Measurements from ENCODE around the gene MYO9B.
A peak's percentile ranks its signal among the peaks of the same experiment; 100 is the strongest.
"Not testable (repeated sequence)": the region's sequence is repeated elsewhere in the genome, so short reads cannot be mapped to it uniquely, and the experiment has no call there.

MYO9B gene

GRCh38 chr19:17106964-17107363 is 31.4 kb downstream of the MYO9B start:
- H3K27me3 ChIP-seq (ENCODE audit: control insufficient read depth in 1 of 2, insufficient read depth in 2 of 2, low read length in 2 of 2); H3K9ac ChIP-seq (ENCODE audit: low read length in 2 of 2); H3K9me3 ChIP-seq (ENCODE audit: control insufficient read depth in 2 of 2, low read length in 2 of 2): not testable (repeated sequence)
- peak overlapping the region in 1 of 2 donors; percentile 58 for H3K4me3 ChIP-seq (ENCODE audit: low read length in 2 of 2)
- peaks cover 20 to 34% of the 10 kb centered on the region in 2 donors for H3K36me3 ChIP-seq (ENCODE audit: control insufficient read depth in 2 of 2, insufficient read depth in 2 of 2, low read length in 2 of 2)
- peaks cover 16% of the 10 kb centered on the region for H3K4me1 ChIP-seq (ENCODE audit: control insufficient read depth, insufficient read depth, low read length)
- H3K27ac ChIP-seq (ENCODE audit: low read length): peak overlapping the region; percentile 94

GRCh38 chr19:17107546-17108452 is 32.2 kb downstream of the MYO9B start:
- Histone ChIP-seq H3K9ac (ENCODE audit: low read length in 2 of 2) (peak overlapping the region; percentile 47 to 51), H3K36me3 (ENCODE audit: control insufficient read depth in 2 of 2, insufficient read depth in 2 of 2, low read length in 2 of 2) (peaks cover 15 to 30% of the 10 kb centered on the region in 2 donors), H3K27ac (ENCODE audit: low read length) (peak overlapping the region; percentile 94), H3K9me3 (ENCODE audit: control insufficient read depth in 2 of 2, low read length in 2 of 2) (no peaks in the 10 kb centered on the region), H3K4me3 (ENCODE audit: low read length in 2 of 2) (peak overlapping the region; percentile 48 to 58), H3K4me1 (ENCODE audit: control insufficient read depth, insufficient read depth, low read length) (peaks cover 21% of the 10 kb centered on the region), H3K27me3 (ENCODE audit: control insufficient read depth in 1 of 2, insufficient read depth in 2 of 2, low read length in 2 of 2) (no peaks in the 10 kb centered on the region)

GRCh38 chr19:17108453-17108784 is 32.8 kb downstream of the MYO9B start:
- H3K27me3 ChIP-seq (ENCODE audit: control insufficient read depth in 1 of 2, insufficient read depth in 2 of 2, low read length in 2 of 2): no peaks in the 10 kb centered on the region
- no peaks in the 10 kb centered on the region for H3K9me3 ChIP-seq (ENCODE audit: control insufficient read depth in 2 of 2, low read length in 2 of 2)
- H3K4me1 ChIP-seq (ENCODE audit: control insufficient read depth, insufficient read depth, low read length): peaks cover 21% of the 10 kb centered on the region
- H3K4me3 ChIP-seq (ENCODE audit: low read length in 2 of 2): peak overlapping the region; percentile 48 to 58
- H3K36me3 ChIP-seq (ENCODE audit: control insufficient read depth in 2 of 2, insufficient read depth in 2 of 2, low read length in 2 of 2): peaks cover 14 to 24% of the 10 kb centered on the region in 2 donors
- H3K27ac ChIP-seq (ENCODE audit: low read length): peak overlapping the region; percentile 94
- peak overlapping the region; percentile 29 to 44 for H3K9ac ChIP-seq (ENCODE audit: low read length in 2 of 2)

GRCh38 chr19:17109300-17109699 is 33.7 kb downstream of the MYO9B start:
- Histone ChIP-seq H3K27me3 (ENCODE audit: control insufficient read depth in 1 of 2, insufficient read depth in 2 of 2, low read length in 2 of 2) (no peaks in the 10 kb centered on the region), H3K4me1 (ENCODE audit: control insufficient read depth, insufficient read depth, low read length) (peaks cover 30% of the 10 kb centered on the region), H3K36me3 (ENCODE audit: control insufficient read depth in 2 of 2, insufficient read depth in 2 of 2, low read length in 2 of 2) (peaks cover 12 to 20% of the 10 kb centered on the region in 2 donors), H3K27ac (ENCODE audit: low read length) (no peak overlapping the region), H3K9me3 (ENCODE audit: control insufficient read depth in 2 of 2, low read length in 2 of 2) (no peaks in the 10 kb centered on the region), H3K9ac (ENCODE audit: low read length in 2 of 2) (no peak overlapping the region), H3K4me3 (ENCODE audit: low read length in 2 of 2) (no peak overlapping the region)

- H3K4me1 ChIP-seq (ENCODE audit: control insufficient read depth, insufficient read depth, low read length): peaks cover 34% of the 10 kb centered on the region
These were observed 34.5 kb downstream of the MYO9B start for GRCh38 chr19:17109962-17110598.

GRCh38 chr19:17110599-17110966 is 35.0 kb downstream of the MYO9B start:
- Histone ChIP-seq H3K27ac (ENCODE audit: low read length) (no peak overlapping the region), H3K9me3 (ENCODE audit: control insufficient read depth in 2 of 2, low read length in 2 of 2) (no peaks in the 10 kb centered on the region), H3K4me1 (ENCODE audit: control insufficient read depth, insufficient read depth, low read length) (peaks cover 34% of the 10 kb centered on the region), H3K27me3 (ENCODE audit: control insufficient read depth in 1 of 2, insufficient read depth in 2 of 2, low read length in 2 of 2) (no peaks in the 10 kb centered on the region), H3K36me3 (ENCODE audit: control insufficient read depth in 2 of 2, insufficient read depth in 2 of 2, low read length in 2 of 2) (peaks cover 10 to 18% of the 10 kb centered on the region in 2 donors), H3K9ac (ENCODE audit: low read length in 2 of 2) (no peak overlapping the region), H3K4me3 (ENCODE audit: low read length in 2 of 2) (no peak overlapping the region)

More at GRCh38 chr19:17109962-17110598, 34.5 kb downstream of the MYO9B start:
- no peak overlapping the region for H3K27ac ChIP-seq (ENCODE audit: low read length)
- H3K36me3 ChIP-seq (ENCODE audit: control insufficient read depth in 2 of 2, insufficient read depth in 2 of 2, low read length in 2 of 2): peaks cover 12 to 20% of the 10 kb centered on the region in 2 donors
- no peaks in the 10 kb centered on the region for H3K9me3 ChIP-seq (ENCODE audit: control insufficient read depth in 2 of 2, low read length in 2 of 2)
- H3K9ac ChIP-seq (ENCODE audit: low read length in 2 of 2): no peak overlapping the region
- no peaks in the 10 kb centered on the region for H3K27me3 ChIP-seq (ENCODE audit: control insufficient read depth in 1 of 2, insufficient read depth in 2 of 2, low read length in 2 of 2)
- H3K4me3 ChIP-seq (ENCODE audit: low read length in 2 of 2): no peak overlapping the region

- no peaks in the 10 kb centered on the region for H3K27me3 ChIP-seq (ENCODE audit: control insufficient read depth in 1 of 2, insufficient read depth in 2 of 2, low read length in 2 of 2)
- no peak overlapping the region for H3K9ac ChIP-seq (ENCODE audit: low read length in 2 of 2)
- H3K4me1 ChIP-seq (ENCODE audit: control insufficient read depth, insufficient read depth, low read length): peaks cover 34% of the 10 kb centered on the region
- peaks cover 10 to 13% of the 10 kb centered on the region in 2 donors for H3K36me3 ChIP-seq (ENCODE audit: control insufficient read depth in 2 of 2, insufficient read depth in 2 of 2, low read length in 2 of 2)
- H3K9me3 ChIP-seq (ENCODE audit: control insufficient read depth in 2 of 2, low read length in 2 of 2): no peaks in the 10 kb centered on the region
- no peak overlapping the region for H3K27ac ChIP-seq (ENCODE audit: low read length)
- H3K4me3 ChIP-seq (ENCODE audit: low read length in 2 of 2): no peak overlapping the region
These were observed 36.2 kb downstream of the MYO9B start for GRCh38 chr19:17111766-17112165.

- no peak overlapping the region for H3K27ac ChIP-seq (ENCODE audit: low read length)
- H3K4me3 ChIP-seq (ENCODE audit: low read length in 2 of 2): no peak overlapping the region
- peaks cover 33% of the 10 kb centered on the region for H3K4me1 ChIP-seq (ENCODE audit: control insufficient read depth, insufficient read depth, low read length)
- H3K9ac ChIP-seq (ENCODE audit: low read length in 2 of 2): no peak overlapping the region
- H3K36me3 ChIP-seq (ENCODE audit: control insufficient read depth in 2 of 2, insufficient read depth in 2 of 2, low read length in 2 of 2): peaks cover 10 to 13% of the 10 kb centered on the region in 2 donors
- no peaks in the 10 kb centered on the region for H3K27me3 ChIP-seq (ENCODE audit: control insufficient read depth in 1 of 2, insufficient read depth in 2 of 2, low read length in 2 of 2)
- H3K9me3 ChIP-seq (ENCODE audit: control insufficient read depth in 2 of 2, low read length in 2 of 2): no peaks in the 10 kb centered on the region
These were observed 36.7 kb downstream of the MYO9B start for GRCh38 chr19:17112271-17112670.

GRCh38 chr19:17112700-17113099 is 37.1 kb downstream of the MYO9B start:
- H3K36me3 ChIP-seq (ENCODE audit: control insufficient read depth in 2 of 2, insufficient read depth in 2 of 2, low read length in 2 of 2): peaks cover 10 to 13% of the 10 kb centered on the region in 2 donors
- no peak overlapping the region for H3K9ac ChIP-seq (ENCODE audit: low read length in 2 of 2)
- no peak overlapping the region for H3K27ac ChIP-seq (ENCODE audit: low read length)
- H3K27me3 ChIP-seq (ENCODE audit: control insufficient read depth in 1 of 2, insufficient read depth in 2 of 2, low read length in 2 of 2): no peaks in the 10 kb centered on the region
- H3K4me3 ChIP-seq (ENCODE audit: low read length in 2 of 2): no peak overlapping the region
- H3K9me3 ChIP-seq (ENCODE audit: control insufficient read depth in 2 of 2, low read length in 2 of 2): no peaks in the 10 kb centered on the region
- peaks cover 28% of the 10 kb centered on the region for H3K4me1 ChIP-seq (ENCODE audit: control insufficient read depth, insufficient read depth, low read length)

- peaks cover 10 to 13% of the 10 kb centered on the region in 2 donors for H3K36me3 ChIP-seq (ENCODE audit: control insufficient read depth in 2 of 2, insufficient read depth in 2 of 2, low read length in 2 of 2)
- no peak overlapping the region for H3K9ac ChIP-seq (ENCODE audit: low read length in 2 of 2)
- H3K9me3 ChIP-seq (ENCODE audit: control insufficient read depth in 2 of 2, low read length in 2 of 2): no peaks in the 10 kb centered on the region
- no peak overlapping the region for H3K27ac ChIP-seq (ENCODE audit: low read length)
- no peak overlapping the region for H3K4me3 ChIP-seq (ENCODE audit: low read length in 2 of 2)
- no peaks in the 10 kb centered on the region for H3K27me3 ChIP-seq (ENCODE audit: control insufficient read depth in 1 of 2, insufficient read depth in 2 of 2, low read length in 2 of 2)
- H3K4me1 ChIP-seq (ENCODE audit: control insufficient read depth, insufficient read depth, low read length): peaks cover 23% of the 10 kb centered on the region
These were observed 37.7 kb downstream of the MYO9B start for GRCh38 chr19:17113127-17113785.

Data from stomach smooth muscle (tissue), 2 donors.